HepG2 (cell line): ENCODE measurements around the gene VARS1.

Experiments
- CTCF ChIP-seq: sonication (generic); formaldehyde crosslinking; IDR thresholded peaks from 2 replicates; pipeline ENCODE4 v1.5.0; 2020; ENCODE audit warnings: mild to moderate bottlenecking, missing genetic modification reagents, moderate library complexity
- EP300 ChIP-seq, 3 experiments: sonication (generic) in 1 of 3; formaldehyde crosslinking in 1 of 3; IDR thresholded peaks; 2 replicates each; pipeline versions ENCODE4 v1.5.1 to v1.6.1; 2011 to 2020; ENCODE audit warnings: low read depth in 2 of 3, low read length in 2 of 3, borderline replicate concordance in 1 of 3, improper control_type of control experiment in 1 of 3, mild to moderate bottlenecking in 1 of 3, missing genetic modification reagents in 1 of 3, moderate library complexity in 1 of 3
- MTF1 ChIP-seq: sonication (generic); formaldehyde crosslinking; IDR thresholded peaks from 2 replicates; pipeline ENCODE4 v1.5.0; 2020; ENCODE audit warnings: missing genetic modification reagents
- NONO ChIP-seq, 2 experiments: fragments of 450-650 bp in 1 of 2; sonication (generic) in 1 of 2; formaldehyde crosslinking in 1 of 2; IDR thresholded peaks in 1 of 2; conservative IDR thresholded peaks in 1 of 2; 2 replicates each; pipeline versions ENCODE4 v1.6.1 to v1.8.0; 2017 to 2022; ENCODE audit warnings: mild to moderate bottlenecking in 1 of 2, missing genetic modification reagents in 1 of 2, moderate library complexity in 1 of 2
- POLR2A ChIP-seq, 2 experiments: IDR thresholded peaks; 2 replicates each; pipeline ENCODE4 v1.6.1; 2011; ENCODE audit warnings: low read depth in 2 of 2, low read length in 2 of 2, mild to moderate bottlenecking in 1 of 2, moderate library complexity in 1 of 2; ENCODE audit not compliant: insufficient read depth in 1 of 2
- REST ChIP-seq, 2 experiments: IDR thresholded peaks; 2 replicates each; pipeline ENCODE4 v1.6.1; 2011 to 2012; ENCODE audit warnings: low read length in 2 of 2, borderline replicate concordance in 1 of 2, low read depth in 1 of 2, mild to moderate bottlenecking in 1 of 2, moderate library complexity in 1 of 2
- TCF12 ChIP-seq, 2 experiments: fragments of 450-650 bp in 1 of 2; sonication (generic) in 1 of 2; formaldehyde crosslinking in 1 of 2; IDR thresholded peaks; 2 replicates each; pipeline versions ENCODE4 v1.6.1 to v1.8.0; 2017 to 2022; ENCODE audit warnings: antibody characterized with exemption in 1 of 2, mild to moderate bottlenecking in 1 of 2, missing genetic modification reagents in 1 of 2, moderate library complexity in 1 of 2
- YY1 ChIP-seq: IDR thresholded peaks from 2 replicates; pipeline ENCODE4 v1.6.1; 2011; ENCODE audit warnings: low read length, low read depth, moderate library complexity, mild to moderate bottlenecking; ENCODE audit not compliant: insufficient read depth, insufficient replicate concordance
- ZNF580 ChIP-seq: IDR thresholded peaks from 2 replicates; pipeline ENCODE4 v1.6.1; 2016; ENCODE audit warnings: low read depth, borderline replicate concordance
- ZNF616 ChIP-seq: sonication (generic); formaldehyde crosslinking; IDR thresholded peaks from 2 replicates; pipeline ENCODE4 v1.5.0; 2020; ENCODE audit warnings: low read depth, mild to moderate bottlenecking, missing genetic modification reagents

- peak; percentile 57 for TF ChIP-seq CTCF (CRISPR knock-in tag)
- TF ChIP-seq REST (IDR thresholded peaks at IDR 0.05; ENCODE audit: borderline replicate concordance in 1 of 2, low read depth in 1 of 2, low read length in 2 of 2) = no peak
- TF ChIP-seq TCF12 (IDR thresholded peaks at IDR 0.05) = no peak
- no peak for TF ChIP-seq TCF12 (CRISPR knock-in tag; IDR thresholded peaks at IDR 0.05)
- no peak for TF ChIP-seq POLR2A (IDR thresholded peaks at IDR 0.05; ENCODE audit: insufficient read depth in 1 of 2, low read depth in 2 of 2, low read length in 2 of 2)
- TF ChIP-seq ZNF580 (CRISPR knock-in tag) = 0 out of 2 replicates have a peak, but pooled peaks have one; percentile 15
- no peak for TF ChIP-seq EP300 (IDR thresholded peaks at IDR 0.05; ENCODE audit: low read depth in 2 of 2, low read length in 2 of 2)
- TF ChIP-seq EP300 (CRISPR knock-in tag; IDR thresholded peaks at IDR 0.05; ENCODE audit: borderline replicate concordance) = no peak; the same call in 1 of the 2 replicates
- TF ChIP-seq MTF1 (CRISPR knock-in tag) = no peak
- no peak for TF ChIP-seq ZNF616 (CRISPR knock-in tag)
- no peak for TF ChIP-seq NONO (IDR thresholded peaks at IDR 0.05)
- no peak for TF ChIP-seq NONO (CRISPR knock-in tag; conservative IDR thresholded peaks at IDR 0.05)
- no peak for TF ChIP-seq YY1
These were observed 19.7 kb downstream of the VARS1 start for GRCh38 chr6:31775633-31776484.
